OCI-LY7 (cell line): ENCODE results near the gene ATP12A.

Source experiments
- EZH2phosphoT487 ChIP-seq: fragments of 200-600 bp; sonication (generic); IDR thresholded peaks from 2 replicates; pipeline ENCODE4 v1.6.1; 2018; ENCODE audit warnings: low read depth, borderline replicate concordance, mild to moderate bottlenecking, mixed run types, antibody characterized with exemption, low read length, moderate library complexity, mixed read lengths
- TF ChIP-seq, protein P1 (sequence below): fragments of 200-600 bp; sonication (generic); conservative IDR thresholded peaks from 2 replicates; pipeline ENCODE4 v1.5.1; 2014; ENCODE audit warnings: mild to moderate bottlenecking, antibody characterized with exemption, low read length, moderate library complexity, mixed read lengths

DNA sequence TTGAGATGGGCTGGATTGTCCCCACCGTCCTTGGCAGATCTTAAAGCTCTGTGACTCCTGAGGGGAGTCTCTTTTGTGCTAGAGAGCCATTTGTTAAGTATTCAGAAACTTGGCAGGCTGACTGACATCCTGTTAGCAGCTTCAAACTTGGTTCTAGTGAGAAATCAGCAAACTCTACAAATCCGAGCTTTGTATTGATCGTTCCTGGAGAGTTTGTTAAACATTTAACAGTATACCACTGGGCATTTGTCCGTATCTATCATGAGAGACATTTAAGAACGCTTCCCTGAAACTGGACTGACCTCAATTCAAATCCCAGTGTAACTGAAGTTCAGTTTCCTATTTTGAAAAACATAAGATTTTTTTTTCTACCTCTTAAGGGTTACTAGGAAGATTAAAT is 3.1 kb downstream of the ATP12A start:
- TF ChIP-seq, protein P1, sequence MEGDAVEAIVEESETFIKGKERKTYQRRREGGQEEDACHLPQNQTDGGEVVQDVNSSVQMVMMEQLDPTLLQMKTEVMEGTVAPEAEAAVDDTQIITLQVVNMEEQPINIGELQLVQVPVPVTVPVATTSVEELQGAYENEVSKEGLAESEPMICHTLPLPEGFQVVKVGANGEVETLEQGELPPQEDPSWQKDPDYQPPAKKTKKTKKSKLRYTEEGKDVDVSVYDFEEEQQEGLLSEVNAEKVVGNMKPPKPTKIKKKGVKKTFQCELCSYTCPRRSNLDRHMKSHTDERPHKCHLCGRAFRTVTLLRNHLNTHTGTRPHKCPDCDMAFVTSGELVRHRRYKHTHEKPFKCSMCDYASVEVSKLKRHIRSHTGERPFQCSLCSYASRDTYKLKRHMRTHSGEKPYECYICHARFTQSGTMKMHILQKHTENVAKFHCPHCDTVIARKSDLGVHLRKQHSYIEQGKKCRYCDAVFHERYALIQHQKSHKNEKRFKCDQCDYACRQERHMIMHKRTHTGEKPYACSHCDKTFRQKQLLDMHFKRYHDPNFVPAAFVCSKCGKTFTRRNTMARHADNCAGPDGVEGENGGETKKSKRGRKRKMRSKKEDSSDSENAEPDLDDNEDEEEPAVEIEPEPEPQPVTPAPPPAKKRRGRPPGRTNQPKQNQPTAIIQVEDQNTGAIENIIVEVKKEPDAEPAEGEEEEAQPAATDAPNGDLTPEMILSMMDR, result no peak
- TF ChIP-seq EZH2phosphoT487, result no peak
